ENCODE results near the gene SPACA9.

- TF ChIP-seq CTCF (IDR thresholded peaks at IDR 0.05) (no peak), POLR2A (IDR thresholded peaks at IDR 0.05) (no peak)
Measured at GRCh38 chr9:132878695-132879456, at the start of gene SPACA9.

Data from right lobe of liver (tissue), 4 donors.